SU-DHL-6 (cell line): ENCODE results near the gene SIRT4.

ENCODE experiments used
- EZH2phosphoT487 ChIP-seq: fragments of 200-600 bp; sonication (generic), shearing (Covaris generic); conservative IDR thresholded peaks from 2 replicates; pipeline ENCODE4 v1.6.1; 2018; ENCODE audit warnings: mild to moderate bottlenecking, antibody characterized with exemption, low read length, moderate library complexity, mixed read lengths
- TF ChIP-seq, protein P1 (sequence below): fragments of 200-600 bp; sonication (generic); IDR thresholded peaks from one replicate; pipeline ENCODE4 v1.5.1; 2017; ENCODE audit warnings: antibody characterized with exemption, mild to moderate bottlenecking, low read length, moderate library complexity; ENCODE audit not compliant: insufficient read depth, poor library complexity, severe bottlenecking

GRCh38 chr12:120290609-120291305 is 11.4 kb upstream of the SIRT4 start:
- TF ChIP-seq, protein P1, sequence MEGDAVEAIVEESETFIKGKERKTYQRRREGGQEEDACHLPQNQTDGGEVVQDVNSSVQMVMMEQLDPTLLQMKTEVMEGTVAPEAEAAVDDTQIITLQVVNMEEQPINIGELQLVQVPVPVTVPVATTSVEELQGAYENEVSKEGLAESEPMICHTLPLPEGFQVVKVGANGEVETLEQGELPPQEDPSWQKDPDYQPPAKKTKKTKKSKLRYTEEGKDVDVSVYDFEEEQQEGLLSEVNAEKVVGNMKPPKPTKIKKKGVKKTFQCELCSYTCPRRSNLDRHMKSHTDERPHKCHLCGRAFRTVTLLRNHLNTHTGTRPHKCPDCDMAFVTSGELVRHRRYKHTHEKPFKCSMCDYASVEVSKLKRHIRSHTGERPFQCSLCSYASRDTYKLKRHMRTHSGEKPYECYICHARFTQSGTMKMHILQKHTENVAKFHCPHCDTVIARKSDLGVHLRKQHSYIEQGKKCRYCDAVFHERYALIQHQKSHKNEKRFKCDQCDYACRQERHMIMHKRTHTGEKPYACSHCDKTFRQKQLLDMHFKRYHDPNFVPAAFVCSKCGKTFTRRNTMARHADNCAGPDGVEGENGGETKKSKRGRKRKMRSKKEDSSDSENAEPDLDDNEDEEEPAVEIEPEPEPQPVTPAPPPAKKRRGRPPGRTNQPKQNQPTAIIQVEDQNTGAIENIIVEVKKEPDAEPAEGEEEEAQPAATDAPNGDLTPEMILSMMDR = no peak
- no peak for TF ChIP-seq EZH2phosphoT487
